GM19438 (cell line): ENCODE measurements around the gene NEDD4L.

Experiments used
- ATAC-seq: cut with Tn5 transposase; IDR thresholded peaks from one replicate; pipeline ENCODE4 v1.9.1; 2021; ENCODE audit warnings: low read depth; ENCODE audit not compliant: unreplicated experiment

The NEDD4L gene

DNA sequence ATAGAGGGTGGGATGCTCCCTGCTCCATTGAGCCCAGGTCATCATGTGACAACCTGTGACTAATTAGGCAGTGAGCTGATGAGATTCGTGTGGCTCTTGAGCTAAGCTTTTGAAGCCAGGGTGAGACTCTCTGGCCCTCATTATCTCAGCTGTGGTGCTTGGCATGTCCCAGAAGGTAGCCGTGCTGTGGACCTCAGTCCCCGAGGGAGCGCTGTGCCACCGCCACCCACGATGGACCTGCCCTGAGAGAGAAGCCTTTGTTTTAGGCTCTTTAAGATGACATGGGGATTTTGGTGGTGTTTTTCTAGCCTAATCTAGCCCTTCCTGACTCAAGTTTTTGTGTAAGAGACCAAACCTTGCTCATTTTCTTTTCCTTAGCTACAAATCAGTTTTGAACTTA, 66.4 kb downstream of the NEDD4L start:
- no peak for ATAC-seq

DNA sequence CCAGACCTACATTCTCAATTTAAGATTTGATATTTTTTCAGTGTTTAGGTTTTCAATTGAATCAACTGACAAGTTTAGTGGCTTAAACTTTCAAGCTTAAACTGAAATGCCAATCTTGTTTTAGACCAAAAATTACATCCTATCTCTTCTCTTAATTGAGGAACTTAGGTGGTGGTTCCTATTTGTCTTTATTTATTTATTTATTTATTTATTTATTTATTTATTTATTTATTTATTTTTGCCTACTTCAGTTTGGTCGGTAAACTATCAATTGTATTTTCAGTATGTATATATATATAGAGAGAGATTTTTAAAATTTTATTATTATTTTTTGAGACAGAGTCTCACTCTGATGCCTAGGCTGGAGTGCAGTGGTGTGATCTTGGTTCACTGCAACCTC, 68.1 kb downstream of the NEDD4L start:
- no peak for ATAC-seq

DNA sequence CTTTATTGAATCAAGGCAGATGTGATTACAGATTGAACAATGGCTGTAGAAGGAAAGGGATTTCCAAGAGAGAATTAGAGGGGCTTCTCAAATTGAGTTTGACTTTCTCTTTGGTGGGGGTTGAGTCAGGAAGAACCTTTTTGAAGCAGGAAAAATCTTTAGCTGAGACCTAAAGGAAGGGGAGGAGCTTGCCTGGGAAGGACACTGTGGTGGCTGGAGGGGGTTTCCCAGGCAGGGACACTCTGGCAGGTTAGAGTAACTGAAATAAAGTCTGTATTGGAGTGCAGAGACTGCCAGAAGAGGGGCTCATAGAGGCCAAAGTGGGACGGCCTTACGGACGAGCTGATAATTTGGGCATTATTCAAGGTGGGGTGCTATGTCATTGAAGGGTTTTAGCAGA, 69.3 kb downstream of the NEDD4L start:
- no peak for ATAC-seq

DNA sequence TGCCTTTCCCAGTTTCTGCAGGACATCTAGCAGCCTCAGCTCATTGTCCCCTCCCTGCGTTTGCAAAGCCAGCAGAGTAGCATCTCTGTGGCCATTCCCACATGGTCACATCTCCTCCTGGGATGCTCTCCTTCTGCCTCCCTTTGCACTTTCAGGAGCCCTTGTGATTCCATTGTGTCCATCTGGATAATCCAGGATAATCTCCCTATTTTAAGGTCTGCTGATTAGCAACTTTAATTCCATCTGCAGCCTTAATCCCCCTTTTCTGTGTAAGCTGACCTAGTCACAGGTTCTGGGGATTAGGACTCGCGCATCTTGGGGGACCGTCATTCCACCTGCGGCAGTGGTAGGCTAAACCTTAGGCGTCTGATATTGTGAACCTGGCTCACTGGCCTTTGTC, 70.7 kb downstream of the NEDD4L start:
- ATAC-seq: no peak

GRCh38 chr18:58116818-58117217, 72.8 kb downstream of the NEDD4L start:
- ATAC-seq: no peak

DNA sequence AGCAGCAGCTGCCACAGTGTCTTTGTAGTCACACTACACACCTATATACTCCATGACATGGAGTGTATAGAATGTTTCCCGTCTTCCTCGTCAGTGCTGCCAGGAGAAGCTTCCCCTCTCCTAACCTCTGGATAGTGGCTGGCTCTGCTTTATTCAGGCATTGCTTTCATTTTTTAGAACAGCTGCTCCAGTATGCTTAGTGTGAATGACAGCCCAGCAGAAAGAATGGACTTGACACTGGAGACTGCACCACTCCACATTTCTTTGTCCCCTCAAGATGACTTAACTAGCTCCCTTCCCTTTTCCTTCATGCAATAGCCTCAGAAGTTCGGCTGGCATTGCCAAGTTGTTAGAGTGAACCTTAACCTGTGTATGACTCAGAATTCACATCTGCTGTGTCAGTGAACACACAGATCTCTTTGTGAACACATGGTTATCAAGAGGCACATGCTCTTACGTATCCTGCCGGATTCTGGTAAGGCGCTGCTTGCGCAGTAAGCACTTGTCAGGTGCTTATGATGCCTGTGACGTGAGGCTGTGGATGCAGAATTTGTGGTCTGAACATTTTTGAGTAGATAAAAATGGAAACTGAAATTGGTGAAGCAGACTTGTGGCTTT, 73.9 kb downstream of the NEDD4L start:
- no peak for ATAC-seq

DNA sequence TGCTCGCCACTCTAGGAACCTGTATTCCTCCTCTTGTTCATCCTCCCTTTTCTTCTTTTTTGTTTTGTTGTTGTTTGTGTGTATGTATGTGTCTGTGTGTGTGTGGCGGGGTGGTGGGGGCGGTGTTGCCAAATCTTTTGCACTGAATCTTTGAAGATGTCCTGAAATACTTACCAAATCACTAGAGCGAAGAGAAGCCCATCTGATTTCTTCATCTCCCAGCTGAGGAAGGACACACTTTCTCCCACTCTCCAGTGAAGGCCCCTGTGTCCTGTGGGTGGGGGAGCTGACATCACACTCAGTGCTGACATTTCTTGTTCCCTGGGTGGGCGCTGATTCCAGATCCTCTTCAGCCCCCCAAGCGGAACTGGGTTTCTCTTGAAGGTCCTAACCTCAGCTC, 74.5 kb downstream of the NEDD4L start:
- no peak for ATAC-seq

- no peak for ATAC-seq
Observed at GRCh38 chr18:58119819-58120218, 75.8 kb downstream of the NEDD4L start.

DNA sequence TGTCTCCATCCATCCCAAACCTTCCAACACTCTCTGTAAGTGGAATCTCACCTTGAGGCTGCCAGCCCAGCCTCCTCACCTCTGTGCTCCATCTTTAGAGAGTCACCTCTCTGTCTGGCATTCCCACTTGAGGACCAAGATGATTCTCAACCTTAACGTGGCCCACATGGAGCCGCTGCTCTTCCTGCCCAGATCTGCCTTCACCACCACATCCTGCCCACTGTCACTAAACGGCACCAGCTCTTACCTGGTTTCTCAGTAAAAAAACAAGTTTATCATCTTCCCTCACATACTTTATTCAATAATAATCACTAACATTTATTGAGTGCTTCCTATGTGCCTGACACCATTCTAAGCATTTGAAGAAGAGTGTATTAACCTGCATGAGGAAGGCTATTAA, 80.4 kb downstream of the NEDD4L start:
- no peak for ATAC-seq

DNA sequence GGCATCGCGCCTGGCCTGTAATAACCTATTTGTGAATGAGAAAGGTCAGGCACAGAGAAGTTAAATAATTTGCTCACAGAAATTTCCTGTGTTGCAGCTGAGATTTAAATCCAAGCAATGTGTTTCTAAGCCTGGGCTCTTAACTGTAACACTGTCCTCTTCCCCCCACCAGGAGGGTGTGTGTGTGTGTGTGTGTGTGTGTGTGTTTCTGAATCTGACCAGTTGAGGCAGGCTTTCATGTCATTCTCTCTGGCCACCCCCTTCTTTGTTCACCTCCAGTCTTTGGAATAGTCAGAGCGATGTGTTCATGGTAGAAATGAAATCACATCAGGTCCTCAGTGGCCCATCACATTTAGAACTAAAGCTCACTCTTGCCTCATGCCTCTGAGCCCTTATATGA, 81.2 kb downstream of the NEDD4L start:
- no peak for ATAC-seq

DNA sequence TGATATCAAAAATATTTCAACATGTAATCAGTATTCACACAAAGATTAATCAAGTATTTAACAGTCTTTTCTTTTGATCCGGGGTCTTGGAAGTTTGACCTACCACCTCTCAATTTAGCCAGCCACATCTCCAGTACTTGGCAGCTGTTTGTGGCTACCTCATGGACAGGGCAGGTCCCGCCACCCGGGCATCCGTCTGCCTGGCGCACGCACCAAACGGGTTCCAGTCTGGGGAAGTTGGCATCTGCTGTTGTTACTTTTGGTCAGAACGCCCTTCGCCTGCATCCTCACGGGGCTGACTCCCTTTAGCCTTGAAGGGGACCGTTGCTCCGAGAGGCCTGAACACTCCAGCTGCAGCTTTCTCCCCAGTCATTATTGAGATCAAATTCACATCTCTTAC, 81.7 kb downstream of the NEDD4L start:
- ATAC-seq: no peak

- no peak for ATAC-seq
Observed at GRCh38 chr18:58128381-58129374, 84.7 kb downstream of the NEDD4L start.

- ATAC-seq: no peak
Observed at GRCh38 chr18:58132595-58133261, 88.7 kb downstream of the NEDD4L start.

GRCh38 chr18:58135183-58135641, 91.2 kb downstream of the NEDD4L start:
- ATAC-seq: peak; percentile 50

GRCh38 chr18:58135701-58136331, 91.8 kb downstream of the NEDD4L start:
- peak; percentile 75 for ATAC-seq

DNA sequence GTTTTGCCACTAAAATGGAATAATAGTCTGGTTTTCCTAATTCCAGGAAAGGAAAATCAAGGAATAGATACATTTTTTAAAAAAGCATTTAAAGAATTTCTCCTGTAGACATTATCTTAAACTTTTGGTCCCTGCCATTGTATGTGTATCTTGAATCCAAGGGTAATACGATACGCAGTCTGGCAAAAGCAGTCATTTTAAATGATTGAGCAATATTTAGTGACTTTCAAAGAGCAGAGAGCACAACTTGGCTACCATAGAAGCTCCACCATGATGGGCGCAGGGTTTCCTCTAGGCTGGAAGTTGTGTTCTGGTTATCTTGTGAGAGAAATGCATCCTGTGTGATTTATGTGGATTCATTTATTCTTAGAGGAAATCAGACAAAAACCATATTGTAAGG, 92.9 kb downstream of the NEDD4L start:
- ATAC-seq: no peak

DNA sequence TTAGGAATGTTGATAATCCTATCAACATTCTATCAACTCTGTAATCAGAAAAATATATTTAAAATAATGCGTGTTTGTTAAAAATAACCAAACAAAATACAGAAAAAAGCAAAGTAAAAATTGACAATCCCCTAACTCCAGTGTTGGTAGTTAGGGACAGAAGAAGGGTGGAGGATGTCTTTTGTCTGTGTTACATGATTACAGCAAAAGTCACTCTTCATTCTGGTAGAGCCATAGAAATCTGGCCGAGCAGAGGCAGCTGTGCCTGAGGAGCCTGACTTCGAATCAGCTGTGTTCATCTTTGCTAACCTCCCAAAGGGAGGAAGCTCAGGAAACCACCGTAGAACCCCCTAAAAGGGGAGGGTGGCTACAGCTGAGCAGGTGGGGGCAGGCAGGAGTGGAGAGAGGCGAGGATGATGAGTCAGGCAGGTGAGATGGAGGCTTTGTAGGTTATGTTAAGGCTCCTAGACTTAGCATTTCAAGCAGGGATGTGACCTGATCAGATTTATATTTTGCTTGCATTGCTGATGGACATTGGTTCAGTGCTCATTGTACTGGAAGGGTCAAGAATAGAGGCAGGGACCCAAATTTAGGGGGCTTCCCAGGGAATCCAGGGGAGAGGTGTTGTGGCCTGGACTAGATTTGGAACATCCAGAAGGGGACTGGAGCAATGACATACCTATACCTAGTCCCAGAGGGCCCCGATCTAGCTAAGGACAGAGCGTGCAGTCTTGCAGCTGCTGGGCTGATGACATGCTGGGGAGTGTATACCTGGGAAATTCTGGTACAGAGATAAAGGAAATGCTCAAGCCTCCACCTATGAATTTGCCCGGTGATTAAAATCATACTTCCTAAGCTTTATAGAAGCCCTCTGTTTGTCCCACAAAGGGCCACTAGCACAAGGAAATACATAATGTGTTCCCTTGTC, 95.7 kb downstream of the NEDD4L start:
- no peak for ATAC-seq

DNA sequence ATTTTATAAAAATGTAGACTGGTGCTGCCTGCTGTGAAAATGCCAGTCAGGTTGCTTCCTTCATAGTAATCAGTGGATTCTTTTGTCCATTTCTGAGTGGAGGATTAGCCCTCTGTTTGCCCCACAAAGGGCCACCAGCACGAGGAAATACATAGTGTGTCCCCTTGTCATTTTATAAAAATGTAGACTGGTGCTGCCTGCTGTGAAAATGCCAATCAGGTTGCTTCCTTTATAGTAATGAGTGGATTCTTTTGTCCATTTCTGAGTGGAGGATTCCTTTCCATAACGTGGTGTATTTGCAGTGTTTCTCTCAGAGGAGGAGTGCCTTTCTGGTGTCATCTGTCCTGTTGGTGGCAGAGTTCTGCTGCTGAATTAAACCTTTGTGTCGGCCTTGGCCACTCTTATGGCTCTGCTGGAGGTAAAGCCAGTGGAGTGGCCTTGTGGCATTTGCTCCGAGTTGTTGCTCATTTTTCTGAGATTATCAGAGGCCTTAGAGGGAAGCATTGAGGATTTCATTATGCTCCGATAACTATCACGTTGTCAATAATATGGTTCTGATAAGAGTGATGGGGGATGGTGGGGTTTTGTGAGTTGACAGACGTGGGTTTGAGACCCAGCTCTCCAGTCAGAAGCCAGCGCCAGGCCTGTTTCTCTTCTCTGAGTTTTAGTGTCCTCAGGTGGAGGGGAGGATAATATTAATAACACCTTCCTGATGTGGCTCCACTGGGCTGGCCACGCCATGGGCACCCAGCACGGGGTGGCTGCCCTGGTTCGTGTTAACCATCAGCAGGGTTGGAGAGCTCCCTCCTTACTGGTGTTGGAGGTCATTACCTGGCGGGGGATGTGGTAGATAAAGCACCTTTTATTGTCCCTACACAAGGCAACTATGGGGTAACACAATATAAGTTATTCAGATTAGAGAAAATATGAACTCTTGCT, 96.6 kb downstream of the NEDD4L start:
- no peak for ATAC-seq

- ATAC-seq: no peak
Observed at GRCh38 chr18:58143386-58143785, 99.4 kb downstream of the NEDD4L start.
